GM23338 (cell line): Measurements from ENCODE around the gene ARL14EP. TPM values are rescaled to one million over a fixed set of nuclear protein-coding genes. Genes with fewer than 3 reads are reported as not detected.

Source experiments
- ATAC-seq: fragments of 200-7000 bp; cut with Tn5 transposase; 3 replicates; pipeline ENCODE4 v1.9.1; 2020
- DNase-seq: peaks from one replicate; pipeline ENCODE4 v3.0.0-alpha.2; 2015; ENCODE audit warnings: low spot score
- H2AFZ ChIP-seq: fragments of 200-600 bp; sonication (generic); 2 replicates; pipeline ENCODE4 v1.8.0; 2016; ENCODE audit warnings: antibody characterized with exemption, mild to moderate bottlenecking, moderate library complexity
- H3F3A ChIP-seq: fragments of 200-600 bp; sonication (generic); replicated peaks from 2 replicates; pipeline ENCODE4 v1.8.0; 2017; ENCODE audit warnings: antibody characterized with exemption, mixed run types, low read depth
- H3K27ac ChIP-seq: fragments of 200-600 bp; sonication (generic); 2 replicates; pipeline ENCODE4 v1.6.1; 2016; ENCODE audit warnings: low read depth
- H3K27me3 ChIP-seq: fragments of 200-600 bp; sonication (generic); 2 replicates; pipeline ENCODE4 v1.8.0; 2016; ENCODE audit warnings: mild to moderate bottlenecking, mixed run types, moderate library complexity; ENCODE audit not compliant: insufficient read depth
- H3K36me3 ChIP-seq: fragments of 200-600 bp; sonication (generic); 2 replicates; pipeline ENCODE4 v1.8.0; 2016; ENCODE audit warnings: mild to moderate bottlenecking; ENCODE audit not compliant: insufficient read depth
- H3K4me1 ChIP-seq: fragments of 200-600 bp; sonication (generic); 2 replicates; pipeline ENCODE4 v1.8.0; 2016; ENCODE audit warnings: mild to moderate bottlenecking, moderate library complexity; ENCODE audit not compliant: insufficient read depth
- H3K4me2 ChIP-seq: fragments of 200-600 bp; sonication (generic); 2 replicates; pipeline ENCODE4 v1.7.1; 2017; ENCODE audit warnings: mixed run types
- H3K4me3 ChIP-seq: fragments of 200-600 bp; sonication (generic); 2 replicates; pipeline ENCODE4 v1.6.1; 2016; ENCODE audit warnings: mixed run types
- H3K79me2 ChIP-seq: fragments of 200-600 bp; sonication (generic); replicated peaks from 2 replicates; pipeline ENCODE4 v1.8.0; 2017; ENCODE audit warnings: mild to moderate bottlenecking; ENCODE audit not compliant: insufficient read depth
- H3K9me2 ChIP-seq: fragments of 200-600 bp; sonication (generic); 2 replicates; pipeline ENCODE4 v1.8.0; 2017; ENCODE audit not compliant: insufficient read depth
- H4K20me1 ChIP-seq: fragments of 200-600 bp; sonication (generic); replicated peaks from 2 replicates; pipeline ENCODE4 v1.8.0; 2017; ENCODE audit warnings: mild to moderate bottlenecking; ENCODE audit not compliant: insufficient read depth
- H3K27ac Mint-ChIP-seq: 2 replicates; pipeline ENCODE4 v1.8.0; 2020; ENCODE audit warnings: inconsistent platforms, mild to moderate bottlenecking, moderate library complexity, mixed read lengths
- H3K27me3 Mint-ChIP-seq: 3 replicates; pipeline ENCODE4 v1.8.0; 2022; ENCODE audit warnings: low read depth, mild to moderate bottlenecking, moderate library complexity, mixed read lengths, inconsistent platforms; ENCODE audit not compliant: insufficient read depth, poor library complexity
- H3K36me3 Mint-ChIP-seq: 3 replicates; pipeline ENCODE4 v1.8.0; 2021; ENCODE audit warnings: low read depth, mild to moderate bottlenecking, inconsistent platforms, moderate library complexity, mixed read lengths
- H3K4me1 Mint-ChIP-seq: 3 replicates; pipeline ENCODE4 v1.8.0; 2020; ENCODE audit warnings: mild to moderate bottlenecking, inconsistent platforms, mixed read lengths
- H3K4me3 Mint-ChIP-seq: 3 replicates; pipeline ENCODE4 v1.8.0; 2021; ENCODE audit warnings: moderate library complexity, mild to moderate bottlenecking, inconsistent platforms, mixed read lengths
- H3K9me3 Mint-ChIP-seq: 3 replicates; pipeline ENCODE4 v1.8.0; 2020; ENCODE audit warnings: moderate library complexity, mild to moderate bottlenecking, inconsistent platforms, mixed read lengths
- CREB1 ChIP-seq: fragments of 250-450 bp; sonication (Bioruptor Pico); IDR thresholded peaks from 2 replicates; pipeline ENCODE4 v1.5.0; 2020; ENCODE audit warnings: low read depth, mild to moderate bottlenecking, moderate library complexity
- CTCF ChIP-seq, 2 experiments: fragments of 200-600 bp in 1 of 2; sonication (generic) in 1 of 2; conservative IDR thresholded peaks; 2 replicates each; pipeline versions ENCODE4 v1.5.1 to v1.6.1; 2016 to 2017; ENCODE audit warnings: antibody characterized with exemption in 2 of 2, low read depth in 2 of 2, mild to moderate bottlenecking in 2 of 2, moderate library complexity in 1 of 2
- ETS1 ChIP-seq: IDR thresholded peaks from 2 replicates; pipeline ENCODE4 v1.6.1; 2016; ENCODE audit warnings: antibody characterized with exemption
- EZH2 ChIP-seq: fragments of 200-600 bp; sonication (generic); IDR thresholded peaks from one replicate; pipeline ENCODE4 v1.8.0; 2017; ENCODE audit warnings: antibody characterized with exemption, mild to moderate bottlenecking, low read depth; ENCODE audit not compliant: unreplicated experiment
- EZH2phosphoT487 ChIP-seq: fragments of 200-600 bp; sonication (generic); IDR thresholded peaks from one replicate; pipeline ENCODE4 v1.8.1; 2018; ENCODE audit warnings: antibody characterized with exemption; ENCODE audit not compliant: unreplicated experiment
- JUNB ChIP-seq: IDR thresholded peaks from one replicate; pipeline ENCODE4 v1.6.1; 2016; ENCODE audit warnings: antibody characterized with exemption; ENCODE audit not compliant: unreplicated experiment
- NANOG ChIP-seq: IDR thresholded peaks from 2 replicates; pipeline ENCODE4 v1.6.1; 2016; ENCODE audit warnings: antibody characterized with exemption, borderline replicate concordance
- POLR2AphosphoS5 ChIP-seq: IDR thresholded peaks from 2 replicates; pipeline ENCODE4 v1.6.1; 2016; ENCODE audit warnings: antibody characterized with exemption, low read depth
- REST ChIP-seq: IDR thresholded peaks from one replicate; pipeline ENCODE4 v1.6.1; 2018; ENCODE audit warnings: antibody characterized with exemption; ENCODE audit not compliant: unreplicated experiment
- STAT1 ChIP-seq: IDR thresholded peaks from one replicate; pipeline ENCODE4 v1.6.1; 2016; ENCODE audit warnings: antibody characterized with exemption; ENCODE audit not compliant: unreplicated experiment
- ZNF114 ChIP-seq: fragments of 250-450 bp; sonication (Bioruptor Pico); IDR thresholded peaks from 2 replicates; pipeline ENCODE4 v1.5.0; 2020; ENCODE audit warnings: mild to moderate bottlenecking, moderate library complexity
- ZNF331 ChIP-seq: fragments of 250-450 bp; sonication (Bioruptor Pico); IDR thresholded peaks from 2 replicates; pipeline ENCODE4 v1.5.0; 2020; ENCODE audit warnings: low read depth, mild to moderate bottlenecking, moderate library complexity
- polyA plus RNA-seq: library from polyadenylated mRNA; unstranded; fragments of >200 nt; fragmentation: Nextera tagmentation; extraction: Ambion mirVana; gene quantifications from 2 replicates; pipeline ENCODE4 v1.2.1, GENCODE V29; 2016
- total RNA-seq: library from RNA; depleted of rRNA; stranded (reverse); fragments of >200 nt; shearing (Covaris generic); gene quantifications from 2 replicates; pipeline ENCODE4 v1.2.3, GENCODE V29; 2014
- TF ChIP-seq, protein P1 (sequence below): fragments of 250-450 bp; sonication (Bioruptor Pico); IDR thresholded peaks from 2 replicates; pipeline ENCODE4 v1.5.0; 2020; ENCODE audit warnings: mild to moderate bottlenecking, moderate library complexity

ARL14EP gene
- total and polyA plus RNA-seq, 2 experiments from 2014 or later = 33.4 to 62.0 TPM

DNA sequence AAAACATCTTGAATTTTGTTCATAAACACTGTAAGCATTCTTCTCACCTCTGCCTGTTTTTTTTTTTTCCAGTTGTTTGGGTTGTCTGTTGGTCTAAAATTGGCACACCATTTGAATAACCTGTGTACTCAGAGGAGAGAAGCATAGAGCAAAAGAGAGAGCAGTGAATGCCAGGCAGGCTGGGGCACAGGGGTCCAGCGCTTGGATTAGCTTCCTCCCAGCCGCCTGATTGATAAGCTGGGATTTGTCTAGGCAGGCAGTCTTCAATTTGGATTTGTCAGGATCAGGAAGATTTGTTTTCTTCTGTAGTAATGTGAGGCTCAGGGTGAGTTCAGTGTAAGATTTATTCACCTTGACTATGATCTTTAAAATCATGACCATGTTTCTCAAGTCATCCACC lies 59.0 kb downstream of the ARL14EP start:
- peaks cover 3% of the 10 kb centered on the region; the same call in 2 of the 3 replicates for H3K4me1 Mint-ChIP-seq
- H3K27ac Mint-ChIP-seq = no peak overlapping the region
- Histone ChIP-seq H3K79me2 (no peaks in the 10 kb centered on the region), H3K27me3 (no peaks in the 10 kb centered on the region), H3K9me2 (0 out of 2 replicates have a peak, but pooled peaks cover 3% of the 10 kb centered on the region), H3F3A (no peaks in the 10 kb centered on the region), H3K36me3 (peaks cover 5% of the 10 kb centered on the region; the same call in 1 of the 2 replicates), H2AFZ (peak overlapping the region; percentile 56), H3K4me3 (no peak overlapping the region), H4K20me1 (no peaks in the 10 kb centered on the region), H3K4me1 (peaks cover 6% of the 10 kb centered on the region; the same call in 1 of the 2 replicates), H3K4me2 (no peak overlapping the region), H3K27ac (no peak overlapping the region)
- H3K36me3 Mint-ChIP-seq = peaks cover 11% of the 10 kb centered on the region
- H3K9me3 Mint-ChIP-seq = peaks cover 18% of the 10 kb centered on the region
- TF ChIP-seq ETS1 = no peak
- no peak for TF ChIP-seq CTCF (conservative IDR thresholded peaks at IDR 0.05; ENCODE audit: low read depth in 2 of 2)
- TF ChIP-seq JUNB = no peak
- TF ChIP-seq STAT1 = no peak
- no peak for TF ChIP-seq POLR2AphosphoS5
- TF ChIP-seq ZNF331 (CRISPR knock-in tag) = no peak
- TF ChIP-seq ZNF114 = no peak
- TF ChIP-seq, protein P1, sequence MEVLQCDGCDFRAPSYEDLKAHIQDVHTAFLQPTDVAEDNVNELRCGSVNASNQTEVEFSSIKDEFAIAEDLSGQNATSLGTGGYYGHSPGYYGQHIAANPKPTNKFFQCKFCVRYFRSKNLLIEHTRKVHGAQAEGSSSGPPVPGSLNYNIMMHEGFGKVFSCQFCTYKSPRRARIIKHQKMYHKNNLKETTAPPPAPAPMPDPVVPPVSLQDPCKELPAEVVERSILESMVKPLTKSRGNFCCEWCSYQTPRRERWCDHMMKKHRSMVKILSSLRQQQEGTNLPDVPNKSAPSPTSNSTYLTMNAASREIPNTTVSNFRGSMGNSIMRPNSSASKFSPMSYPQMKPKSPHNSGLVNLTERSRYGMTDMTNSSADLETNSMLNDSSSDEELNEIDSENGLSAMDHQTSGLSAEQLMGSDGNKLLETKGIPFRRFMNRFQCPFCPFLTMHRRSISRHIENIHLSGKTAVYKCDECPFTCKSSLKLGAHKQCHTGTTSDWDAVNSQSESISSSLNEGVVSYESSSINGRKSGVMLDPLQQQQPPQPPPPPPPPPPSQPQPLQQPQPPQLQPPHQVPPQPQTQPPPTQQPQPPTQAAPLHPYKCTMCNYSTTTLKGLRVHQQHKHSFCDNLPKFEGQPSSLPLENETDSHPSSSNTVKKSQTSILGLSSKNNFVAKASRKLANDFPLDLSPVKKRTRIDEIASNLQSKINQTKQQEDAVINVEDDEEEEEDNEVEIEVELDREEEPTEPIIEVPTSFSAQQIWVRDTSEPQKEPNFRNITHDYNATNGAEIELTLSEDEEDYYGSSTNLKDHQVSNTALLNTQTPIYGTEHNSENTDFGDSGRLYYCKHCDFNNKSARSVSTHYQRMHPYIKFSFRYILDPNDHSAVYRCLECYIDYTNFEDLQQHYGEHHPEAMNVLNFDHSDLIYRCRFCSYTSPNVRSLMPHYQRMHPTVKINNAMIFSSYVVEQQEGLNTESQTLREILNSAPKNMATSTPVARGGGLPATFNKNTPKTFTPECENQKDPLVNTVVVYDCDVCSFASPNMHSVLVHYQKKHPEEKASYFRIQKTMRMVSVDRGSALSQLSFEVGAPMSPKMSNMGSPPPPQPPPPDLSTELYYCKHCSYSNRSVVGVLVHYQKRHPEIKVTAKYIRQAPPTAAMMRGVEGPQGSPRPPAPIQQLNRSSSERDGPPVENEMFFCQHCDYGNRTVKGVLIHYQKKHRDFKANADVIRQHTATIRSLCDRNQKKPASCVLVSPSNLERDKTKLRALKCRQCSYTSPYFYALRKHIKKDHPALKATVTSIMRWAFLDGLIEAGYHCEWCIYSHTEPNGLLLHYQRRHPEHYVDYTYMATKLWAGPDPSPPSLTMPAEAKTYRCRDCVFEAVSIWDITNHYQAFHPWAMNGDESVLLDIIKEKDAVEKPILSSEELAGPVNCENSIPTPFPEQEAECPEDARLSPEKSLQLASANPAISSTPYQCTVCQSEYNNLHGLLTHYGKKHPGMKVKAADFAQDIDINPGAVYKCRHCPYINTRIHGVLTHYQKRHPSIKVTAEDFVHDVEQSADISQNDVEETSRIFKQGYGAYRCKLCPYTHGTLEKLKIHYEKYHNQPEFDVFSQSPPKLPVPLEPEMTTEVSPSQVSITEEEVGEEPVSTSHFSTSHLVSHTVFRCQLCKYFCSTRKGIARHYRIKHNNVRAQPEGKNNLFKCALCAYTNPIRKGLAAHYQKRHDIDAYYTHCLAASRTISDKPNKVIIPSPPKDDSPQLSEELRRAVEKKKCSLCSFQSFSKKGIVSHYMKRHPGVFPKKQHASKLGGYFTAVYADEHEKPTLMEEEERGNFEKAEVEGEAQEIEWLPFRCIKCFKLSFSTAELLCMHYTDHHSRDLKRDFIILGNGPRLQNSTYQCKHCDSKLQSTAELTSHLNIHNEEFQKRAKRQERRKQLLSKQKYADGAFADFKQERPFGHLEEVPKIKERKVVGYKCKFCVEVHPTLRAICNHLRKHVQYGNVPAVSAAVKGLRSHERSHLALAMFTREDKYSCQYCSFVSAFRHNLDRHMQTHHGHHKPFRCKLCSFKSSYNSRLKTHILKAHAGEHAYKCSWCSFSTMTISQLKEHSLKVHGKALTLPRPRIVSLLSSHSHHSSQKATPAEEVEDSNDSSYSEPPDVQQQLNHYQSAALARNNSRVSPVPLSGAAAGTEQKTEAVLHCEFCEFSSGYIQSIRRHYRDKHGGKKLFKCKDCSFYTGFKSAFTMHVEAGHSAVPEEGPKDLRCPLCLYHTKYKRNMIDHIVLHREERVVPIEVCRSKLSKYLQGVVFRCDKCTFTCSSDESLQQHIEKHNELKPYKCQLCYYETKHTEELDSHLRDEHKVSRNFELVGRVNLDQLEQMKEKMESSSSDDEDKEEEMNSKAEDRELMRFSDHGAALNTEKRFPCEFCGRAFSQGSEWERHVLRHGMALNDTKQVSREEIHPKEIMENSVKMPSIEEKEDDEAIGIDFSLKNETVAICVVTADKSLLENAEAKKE = no peak
- no peak for TF ChIP-seq EZH2phosphoT487
- no peak for TF ChIP-seq NANOG
- TF ChIP-seq CREB1 (CRISPR knock-in tag) = no peak
- no peak for TF ChIP-seq REST
- no peak for TF ChIP-seq EZH2
- DNase-seq = no peak
- no peaks in the 10 kb centered on the region for H3K27me3 Mint-ChIP-seq
- no peak for ATAC-seq
- no peak overlapping the region for H3K4me3 Mint-ChIP-seq
